ENCODE measurements around the gene LGALS3BP. TPM values are rescaled to one million over a fixed set of nuclear protein-coding genes. Genes with fewer than 3 reads are reported as not detected.

Gene LGALS3BP
- total RNA-seq, 2 donors from 2014 or later = 123 to 213 TPM

DNA sequence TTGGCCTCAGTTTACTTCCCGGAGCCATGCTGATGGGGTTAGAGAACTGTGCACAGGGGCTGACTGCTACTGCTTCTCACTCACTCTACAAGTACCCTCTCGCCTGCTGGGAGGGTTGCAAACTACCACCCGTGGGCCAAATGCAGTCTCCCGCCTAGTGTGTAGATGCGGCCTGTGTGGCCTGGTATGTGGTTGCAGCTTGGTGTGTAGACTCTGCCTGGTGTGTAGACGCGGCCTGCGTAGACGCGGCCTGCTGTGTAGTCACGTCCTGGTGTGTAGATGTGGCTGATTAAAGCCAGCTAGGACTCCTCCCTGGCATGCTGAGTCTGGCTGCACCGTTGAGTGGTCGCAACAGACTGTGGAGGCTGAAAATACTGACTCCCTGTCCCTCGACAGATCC is 22.6 kb upstream of the LGALS3BP start:
- no peaks in the 10 kb centered on the region for H3K9me3 ChIP-seq
- no peaks in the 10 kb centered on the region for H3K27me3 ChIP-seq
- H3K4me3 ChIP-seq = no peak overlapping the region
- H3K27ac ChIP-seq = no peak overlapping the region
- TF ChIP-seq, protein P1, sequence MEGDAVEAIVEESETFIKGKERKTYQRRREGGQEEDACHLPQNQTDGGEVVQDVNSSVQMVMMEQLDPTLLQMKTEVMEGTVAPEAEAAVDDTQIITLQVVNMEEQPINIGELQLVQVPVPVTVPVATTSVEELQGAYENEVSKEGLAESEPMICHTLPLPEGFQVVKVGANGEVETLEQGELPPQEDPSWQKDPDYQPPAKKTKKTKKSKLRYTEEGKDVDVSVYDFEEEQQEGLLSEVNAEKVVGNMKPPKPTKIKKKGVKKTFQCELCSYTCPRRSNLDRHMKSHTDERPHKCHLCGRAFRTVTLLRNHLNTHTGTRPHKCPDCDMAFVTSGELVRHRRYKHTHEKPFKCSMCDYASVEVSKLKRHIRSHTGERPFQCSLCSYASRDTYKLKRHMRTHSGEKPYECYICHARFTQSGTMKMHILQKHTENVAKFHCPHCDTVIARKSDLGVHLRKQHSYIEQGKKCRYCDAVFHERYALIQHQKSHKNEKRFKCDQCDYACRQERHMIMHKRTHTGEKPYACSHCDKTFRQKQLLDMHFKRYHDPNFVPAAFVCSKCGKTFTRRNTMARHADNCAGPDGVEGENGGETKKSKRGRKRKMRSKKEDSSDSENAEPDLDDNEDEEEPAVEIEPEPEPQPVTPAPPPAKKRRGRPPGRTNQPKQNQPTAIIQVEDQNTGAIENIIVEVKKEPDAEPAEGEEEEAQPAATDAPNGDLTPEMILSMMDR (IDR thresholded peaks at IDR 0.05) = no peak
- no peak for TF ChIP-seq POLR2A (IDR thresholded peaks at IDR 0.05)
- H3K36me3 ChIP-seq (replicated peaks in 1 of 2; ENCODE audit: insufficient read depth in 1 of 2, low read depth in 2 of 2) = peaks cover 0 to under 1% of the 10 kb centered on the region in 2 donors
- no peak for DNase-seq
- WGBS, 2 donors = 88 to 94% methylated on average over 5 to 14 of the region's 14 CpGs
- peaks cover 24% of the 10 kb centered on the region for H3K4me1 ChIP-seq
- ATAC-seq = no peak
- intact Hi-C loops (cut with DNase I) = no loop called here

DNA sequence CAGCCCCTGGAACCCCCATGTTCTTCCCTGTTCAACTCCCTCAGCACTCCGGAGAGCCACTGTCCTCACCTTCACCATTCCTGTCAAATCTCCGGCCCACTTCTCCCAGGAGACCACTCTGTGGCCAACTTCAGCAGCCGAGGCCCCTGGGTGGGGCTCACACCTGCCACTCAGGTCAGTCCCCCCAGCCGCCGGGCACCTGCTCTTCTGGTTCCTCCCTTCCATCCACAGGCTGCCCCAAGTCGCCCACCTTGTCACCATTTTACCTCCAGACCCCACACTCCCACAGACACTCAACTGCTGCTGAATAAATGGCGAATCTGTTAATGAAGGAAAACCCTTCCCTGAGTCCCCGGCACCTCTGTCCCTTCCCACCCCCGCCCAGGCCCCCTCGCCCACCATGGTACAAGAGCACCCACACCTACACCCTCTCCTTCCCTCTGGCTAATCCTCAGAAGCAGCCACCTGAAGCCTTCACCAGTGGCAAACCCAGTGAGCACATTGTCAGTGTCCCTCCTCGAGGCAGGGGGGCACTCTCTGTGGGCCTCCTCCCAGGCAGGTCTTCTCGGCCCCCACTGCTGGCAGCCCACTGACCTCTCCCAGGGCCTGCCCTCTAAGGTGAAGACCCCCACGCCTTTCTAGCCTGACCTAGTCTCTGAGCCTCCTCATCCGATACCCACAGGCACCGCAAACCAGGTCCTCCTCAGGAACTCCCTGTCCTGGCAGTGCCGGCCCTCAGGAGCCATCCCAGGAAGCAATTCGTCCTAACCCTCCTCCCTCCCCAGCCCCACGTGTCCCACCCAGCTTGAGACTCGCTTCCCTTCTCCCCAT is 21.7 kb upstream of the LGALS3BP start:
- no peak overlapping the region for H3K4me3 ChIP-seq
- H3K4me1 ChIP-seq = peaks cover 21% of the 10 kb centered on the region
- H3K27ac ChIP-seq = no peak overlapping the region
- peaks cover 0 to 6% of the 10 kb centered on the region in 2 donors for H3K36me3 ChIP-seq (replicated peaks in 1 of 2; ENCODE audit: insufficient read depth in 1 of 2, low read depth in 2 of 2)
- TF ChIP-seq POLR2A (IDR thresholded peaks at IDR 0.05) = no peak
- TF ChIP-seq, protein P1 (IDR thresholded peaks at IDR 0.05) = no peak
- no peaks in the 10 kb centered on the region for H3K9me3 ChIP-seq
- intact Hi-C loops (cut with DNase I) = no loop called here
- H3K27me3 ChIP-seq = no peaks in the 10 kb centered on the region
- DNase-seq (no peak), ATAC-seq (no peak)
- 87 to 91% methylated on average over 19 of the region's 19 CpGs for WGBS, 2 donors

DNA sequence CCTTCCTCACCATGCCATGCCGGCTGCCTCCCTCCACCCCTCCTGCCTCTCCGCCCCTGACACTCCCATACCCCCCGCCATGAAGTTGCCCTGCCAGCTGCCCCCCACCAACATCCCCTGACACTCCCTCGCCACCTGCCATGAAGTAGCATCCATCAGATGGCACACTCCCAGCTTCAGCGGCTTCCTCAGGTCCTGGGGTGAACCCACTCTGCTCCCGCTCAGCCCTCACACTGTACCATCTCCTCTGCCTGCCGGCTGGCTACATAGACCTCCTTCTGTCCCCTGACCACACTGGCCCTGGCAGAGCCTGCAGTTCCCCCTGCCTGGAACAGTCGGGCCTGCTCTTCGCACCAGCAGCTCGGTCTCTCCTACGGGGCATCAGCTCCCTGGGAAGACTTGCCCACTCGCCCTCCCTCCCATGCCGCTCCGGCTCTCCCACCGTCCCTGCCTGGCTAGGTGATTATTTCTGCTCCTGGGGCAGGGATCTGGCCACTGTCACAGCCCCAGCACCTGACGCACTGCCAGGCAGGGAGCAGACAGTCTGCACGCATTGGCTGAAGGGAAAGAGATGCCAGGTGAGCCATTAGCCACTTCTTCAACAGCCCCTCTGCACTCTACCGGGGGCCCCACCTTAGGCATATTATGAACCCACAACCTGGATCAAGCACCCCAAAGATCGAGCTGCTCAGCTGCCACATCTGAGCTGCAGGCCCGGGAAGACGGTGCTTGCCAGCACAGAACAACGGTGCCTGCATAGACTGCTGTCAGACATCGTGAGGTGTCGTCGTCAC is 20.9 kb upstream of the LGALS3BP start:
- TF ChIP-seq POLR2A (IDR thresholded peaks at IDR 0.05) = no peak
- TF ChIP-seq, protein P1 (IDR thresholded peaks at IDR 0.05) = no peak
- no peaks in the 10 kb centered on the region for H3K27me3 ChIP-seq
- intact Hi-C loops (cut with DNase I) = no loop called here
- DNase-seq = no peak
- H3K4me3 ChIP-seq = no peak overlapping the region
- H3K36me3 ChIP-seq (replicated peaks in 1 of 2; ENCODE audit: insufficient read depth in 1 of 2, low read depth in 2 of 2) = peaks cover 0 to 6% of the 10 kb centered on the region in 2 donors
- no peaks in the 10 kb centered on the region for H3K9me3 ChIP-seq
- 91 to 94% methylated on average over 21 to 25 of the region's 25 CpGs for WGBS, 2 donors
- H3K27ac ChIP-seq = no peak overlapping the region
- ATAC-seq = no peak
- peaks cover 21% of the 10 kb centered on the region for H3K4me1 ChIP-seq

DNA sequence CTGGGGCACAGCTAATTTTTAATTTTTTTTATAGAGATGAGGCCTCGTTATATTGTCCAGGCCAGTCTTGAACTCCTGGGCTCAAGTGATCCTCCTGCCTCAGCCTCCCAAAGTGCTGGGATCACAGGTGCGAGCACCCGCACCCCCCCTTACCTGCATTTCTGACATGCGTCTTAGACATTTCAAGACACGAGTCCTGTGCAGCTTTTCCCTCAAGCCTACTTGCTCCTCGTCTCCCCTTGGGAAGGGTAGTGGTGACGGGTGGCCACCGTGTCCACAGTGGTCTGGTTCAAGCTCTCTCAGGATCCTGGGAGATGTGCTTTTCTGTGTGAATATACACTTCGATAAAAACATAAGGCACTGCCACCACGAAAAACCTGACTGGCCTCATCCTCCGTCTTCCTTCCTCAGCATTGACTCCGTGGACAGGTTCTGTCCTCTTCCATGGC is 20.2 kb upstream of the LGALS3BP start:
- DNase-seq = no peak
- Histone ChIP-seq H3K27ac (no peak overlapping the region), H3K4me1 (peaks cover 16% of the 10 kb centered on the region), H3K27me3 (no peaks in the 10 kb centered on the region), H3K9me3 (no peaks in the 10 kb centered on the region), H3K4me3 (no peak overlapping the region), H3K36me3 (replicated peaks in 1 of 2; ENCODE audit: insufficient read depth in 1 of 2, low read depth in 2 of 2) (peaks cover 0 to 6% of the 10 kb centered on the region in 2 donors)
- ATAC-seq = no peak
- intact Hi-C loops (cut with DNase I) = no loop called here
- 95 to 96% methylated on average over 12 of the region's 12 CpGs for WGBS, 2 donors
- no peak for TF ChIP-seq POLR2A (IDR thresholded peaks at IDR 0.05)
- TF ChIP-seq, protein P1 (IDR thresholded peaks at IDR 0.05) = no peak

All from body of pancreas (tissue), 4 donors.